Ishikawa (cell line): ENCODE data around the gene NPC1L1.

ENCODE experiments used
- CEBPB ChIP-seq: IDR thresholded peaks from 2 replicates; pipeline ENCODE4 v1.6.1; 2012
- CREB1 ChIP-seq: IDR thresholded peaks from 2 replicates; pipeline ENCODE4 v1.6.1; 2012; ENCODE audit warnings: low read depth
- EGR1 ChIP-seq: IDR thresholded peaks from 2 replicates; pipeline ENCODE4 v1.6.1; 2012
- EP300 ChIP-seq: IDR thresholded peaks from 2 replicates; pipeline ENCODE4 v1.6.1; 2012; ENCODE audit warnings: borderline replicate concordance
- FOXM1 ChIP-seq: IDR thresholded peaks from 2 replicates; pipeline ENCODE4 v1.6.1; 2012; ENCODE audit warnings: low read depth, borderline replicate concordance
- NFIC ChIP-seq: IDR thresholded peaks from 2 replicates; pipeline ENCODE4 v1.6.1; 2012
- RAD21 ChIP-seq: IDR thresholded peaks from 2 replicates; pipeline ENCODE4 v1.6.1; 2012; ENCODE audit warnings: low read depth
- TAF1 ChIP-seq: IDR thresholded peaks from 2 replicates; pipeline ENCODE4 v1.6.1; 2012; ENCODE audit warnings: low read depth, mild to moderate bottlenecking
- TCF12 ChIP-seq: IDR thresholded peaks from 2 replicates; pipeline ENCODE4 v1.6.1; 2012; ENCODE audit warnings: low read depth
- TEAD4 ChIP-seq: IDR thresholded peaks from 2 replicates; pipeline ENCODE4 v1.6.1; 2012
- YY1 ChIP-seq: IDR thresholded peaks from 2 replicates; pipeline ENCODE4 v1.6.1; 2012; ENCODE audit warnings: low read depth
- ZBTB7A ChIP-seq: IDR thresholded peaks from 2 replicates; pipeline ENCODE4 v1.6.1; 2012; ENCODE audit warnings: low read depth
- TF ChIP-seq, protein P1 (sequence below): IDR thresholded peaks from 2 replicates; pipeline ENCODE4 v1.6.1; 2012
- TF ChIP-seq, protein P2 (sequence below): IDR thresholded peaks from 2 replicates; pipeline ENCODE4 v1.6.1; 2012
- TF ChIP-seq, protein P3 (sequence below): IDR thresholded peaks from 2 replicates; pipeline ENCODE4 v1.6.1; 2012; ENCODE audit warnings: low read depth, mild to moderate bottlenecking

Gene NPC1L1

DNA sequence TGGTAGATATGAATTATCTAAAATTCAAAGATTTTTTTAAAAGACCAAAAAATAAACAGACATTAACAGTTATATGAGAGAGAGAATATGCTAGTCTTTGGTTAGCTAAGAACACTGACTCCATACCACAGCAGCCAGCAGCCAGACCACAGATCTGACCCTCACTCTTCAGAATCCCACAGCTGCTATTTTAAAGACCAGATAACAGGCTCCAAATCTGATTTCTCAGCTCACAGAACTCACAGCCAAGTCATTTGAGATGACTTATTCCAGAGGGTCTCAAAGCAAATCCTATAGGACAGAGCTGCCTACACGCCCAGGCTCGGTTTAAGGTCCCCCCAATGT is 71.0 kb downstream of the NPC1L1 start:
- TF ChIP-seq, protein P1, sequence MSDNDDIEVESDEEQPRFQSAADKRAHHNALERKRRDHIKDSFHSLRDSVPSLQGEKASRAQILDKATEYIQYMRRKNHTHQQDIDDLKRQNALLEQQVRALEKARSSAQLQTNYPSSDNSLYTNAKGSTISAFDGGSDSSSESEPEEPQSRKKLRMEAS = no peak
- TF ChIP-seq, protein P2, sequence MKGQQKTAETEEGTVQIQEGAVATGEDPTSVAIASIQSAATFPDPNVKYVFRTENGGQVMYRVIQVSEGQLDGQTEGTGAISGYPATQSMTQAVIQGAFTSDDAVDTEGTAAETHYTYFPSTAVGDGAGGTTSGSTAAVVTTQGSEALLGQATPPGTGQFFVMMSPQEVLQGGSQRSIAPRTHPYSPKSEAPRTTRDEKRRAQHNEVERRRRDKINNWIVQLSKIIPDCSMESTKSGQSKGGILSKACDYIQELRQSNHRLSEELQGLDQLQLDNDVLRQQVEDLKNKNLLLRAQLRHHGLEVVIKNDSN = no peak
- TF ChIP-seq EP300 (no peak), EGR1 (no peak), NFIC (no peak), ZBTB7A (no peak), RAD21 (no peak), CREB1 (no peak), TAF1 (no peak), TEAD4 (no peak)

DNA sequence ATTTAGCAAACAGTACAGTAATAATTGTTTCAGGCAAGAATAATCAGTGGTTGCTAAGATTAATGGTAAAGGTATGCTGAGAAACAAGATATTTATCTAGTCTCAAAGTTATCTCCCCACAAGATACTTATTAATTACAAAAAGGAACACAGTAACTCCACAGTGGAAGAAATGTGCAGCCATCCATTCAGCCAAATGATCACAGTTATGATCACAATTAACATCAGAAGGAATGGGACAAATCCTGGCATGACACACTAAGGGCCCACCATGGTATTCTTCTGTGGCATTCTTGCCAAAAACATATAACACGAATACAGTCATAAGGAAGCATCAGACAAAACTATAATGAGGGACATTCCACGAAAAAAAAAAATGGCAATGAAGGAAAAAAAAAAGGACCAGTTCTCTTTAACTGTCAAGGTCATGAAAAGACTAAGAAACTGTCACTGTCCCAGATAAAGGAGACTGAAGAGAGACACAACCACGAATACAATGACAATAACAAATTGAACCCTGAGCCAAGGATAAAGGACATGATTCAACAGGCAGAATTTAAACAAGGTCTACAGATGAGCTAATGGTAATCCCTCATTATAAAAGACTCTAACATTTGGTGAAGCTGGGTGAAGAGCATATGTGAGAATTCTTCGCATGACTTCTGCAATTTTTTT is 71.5 kb downstream of the NPC1L1 start:
- TF ChIP-seq EGR1 (no peak), NFIC (no peak), EP300 (no peak), FOXM1 (no peak), TAF1 (no peak), TCF12 (no peak), TEAD4 (no peak)
- TF ChIP-seq, protein P3, sequence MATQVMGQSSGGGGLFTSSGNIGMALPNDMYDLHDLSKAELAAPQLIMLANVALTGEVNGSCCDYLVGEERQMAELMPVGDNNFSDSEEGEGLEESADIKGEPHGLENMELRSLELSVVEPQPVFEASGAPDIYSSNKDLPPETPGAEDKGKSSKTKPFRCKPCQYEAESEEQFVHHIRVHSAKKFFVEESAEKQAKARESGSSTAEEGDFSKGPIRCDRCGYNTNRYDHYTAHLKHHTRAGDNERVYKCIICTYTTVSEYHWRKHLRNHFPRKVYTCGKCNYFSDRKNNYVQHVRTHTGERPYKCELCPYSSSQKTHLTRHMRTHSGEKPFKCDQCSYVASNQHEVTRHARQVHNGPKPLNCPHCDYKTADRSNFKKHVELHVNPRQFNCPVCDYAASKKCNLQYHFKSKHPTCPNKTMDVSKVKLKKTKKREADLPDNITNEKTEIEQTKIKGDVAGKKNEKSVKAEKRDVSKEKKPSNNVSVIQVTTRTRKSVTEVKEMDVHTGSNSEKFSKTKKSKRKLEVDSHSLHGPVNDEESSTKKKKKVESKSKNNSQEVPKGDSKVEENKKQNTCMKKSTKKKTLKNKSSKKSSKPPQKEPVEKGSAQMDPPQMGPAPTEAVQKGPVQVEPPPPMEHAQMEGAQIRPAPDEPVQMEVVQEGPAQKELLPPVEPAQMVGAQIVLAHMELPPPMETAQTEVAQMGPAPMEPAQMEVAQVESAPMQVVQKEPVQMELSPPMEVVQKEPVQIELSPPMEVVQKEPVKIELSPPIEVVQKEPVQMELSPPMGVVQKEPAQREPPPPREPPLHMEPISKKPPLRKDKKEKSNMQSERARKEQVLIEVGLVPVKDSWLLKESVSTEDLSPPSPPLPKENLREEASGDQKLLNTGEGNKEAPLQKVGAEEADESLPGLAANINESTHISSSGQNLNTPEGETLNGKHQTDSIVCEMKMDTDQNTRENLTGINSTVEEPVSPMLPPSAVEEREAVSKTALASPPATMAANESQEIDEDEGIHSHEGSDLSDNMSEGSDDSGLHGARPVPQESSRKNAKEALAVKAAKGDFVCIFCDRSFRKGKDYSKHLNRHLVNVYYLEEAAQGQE = no peak
- TF ChIP-seq, protein P1 = no peak
- TF ChIP-seq, protein P2 = no peak

DNA sequence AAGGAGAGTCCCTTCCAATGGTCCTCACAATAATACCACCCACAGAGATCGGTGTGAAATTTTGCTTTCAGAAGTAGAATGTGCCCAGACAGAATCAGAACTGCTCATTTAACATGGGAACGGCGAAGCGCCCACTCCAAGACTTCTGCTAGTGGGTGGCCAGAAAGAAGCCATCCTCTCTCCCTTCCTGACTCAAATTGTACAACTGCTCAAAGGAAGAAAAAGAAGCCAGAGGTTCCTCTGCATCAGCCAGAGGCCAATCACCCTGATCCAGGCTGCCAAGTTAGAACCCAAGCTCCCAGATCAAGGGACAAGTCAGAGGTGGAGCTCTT is 73.9 kb downstream of the NPC1L1 start:
- TF ChIP-seq, protein P3 = no peak
- no peak for TF ChIP-seq TEAD4
- no peak for TF ChIP-seq EP300
- TF ChIP-seq EGR1 = no peak

DNA sequence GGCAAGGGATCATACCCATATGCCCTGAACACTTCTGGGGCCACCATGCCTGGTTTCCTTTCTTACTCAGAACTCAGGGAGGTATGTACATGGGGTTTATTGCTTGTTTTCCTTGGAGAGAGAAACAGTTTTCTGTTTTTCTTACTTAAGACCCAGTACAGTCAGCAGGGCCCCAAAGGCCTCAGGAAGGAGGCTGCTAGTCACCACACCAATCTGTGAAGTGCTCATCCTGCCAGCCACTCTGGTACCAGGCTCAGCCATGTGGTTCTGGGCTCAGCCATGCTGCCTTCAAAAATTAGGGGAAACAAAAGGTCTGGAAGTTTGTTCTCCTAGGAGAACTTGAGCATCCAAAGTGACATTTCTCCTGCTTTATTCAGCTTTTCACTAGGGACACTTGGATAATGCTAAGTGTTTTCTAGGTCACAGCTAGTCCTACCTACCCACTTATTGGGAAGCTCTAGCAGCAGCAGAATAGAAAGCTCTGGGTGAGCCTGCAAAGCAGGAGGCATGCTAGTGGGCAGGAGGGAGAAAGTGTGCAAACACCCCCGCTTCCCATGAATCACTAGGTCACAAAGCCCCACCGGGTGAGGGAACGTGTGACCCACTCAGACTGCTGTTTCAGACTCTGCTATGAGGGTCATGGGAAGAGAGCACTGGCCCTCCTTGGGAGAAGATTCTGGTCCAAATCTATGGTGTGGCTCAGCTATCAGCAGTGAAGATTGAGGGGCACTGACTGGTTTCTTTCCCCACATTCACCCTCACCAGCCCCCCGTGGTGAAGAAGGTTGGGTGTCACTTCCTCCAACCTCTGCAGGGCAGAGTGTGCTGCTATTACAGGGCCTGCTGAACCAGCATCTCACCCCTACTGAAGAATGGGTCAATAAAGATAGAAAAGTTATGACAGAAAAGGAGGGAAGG is 74.6 kb downstream of the NPC1L1 start:
- no peak for TF ChIP-seq FOXM1
- TF ChIP-seq YY1 = no peak
- TF ChIP-seq TCF12 = no peak
- TF ChIP-seq NFIC = no peak
- no peak for TF ChIP-seq CREB1
- TF ChIP-seq TEAD4 = no peak

DNA sequence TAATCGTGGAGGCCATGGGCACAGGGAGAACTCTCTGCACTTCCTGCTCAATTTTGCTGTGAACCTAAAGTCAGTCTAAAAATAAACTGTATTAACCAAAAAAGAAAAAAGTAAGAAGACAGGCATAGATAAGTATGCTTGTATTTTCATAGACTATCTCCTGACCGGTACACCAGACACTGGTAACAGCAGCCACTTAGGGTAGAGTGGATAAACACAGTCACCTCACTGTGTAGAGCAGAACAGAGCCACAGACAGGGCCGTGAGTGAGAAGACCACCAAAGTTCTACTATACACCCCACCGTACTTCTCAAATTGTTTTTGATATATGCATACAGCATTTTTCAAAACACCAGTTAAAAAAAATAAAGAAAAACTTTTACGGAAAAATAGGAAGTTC is 75.6 kb downstream of the NPC1L1 start:
- TF ChIP-seq EP300 (no peak), ZBTB7A (no peak), TAF1 (no peak), YY1 (no peak), NFIC (no peak), EGR1 (no peak), TEAD4 (no peak), CREB1 (no peak), TCF12 (no peak), CEBPB (no peak), FOXM1 (no peak), RAD21 (no peak)
- TF ChIP-seq, protein P1 = no peak
- TF ChIP-seq, protein P2 = no peak
- TF ChIP-seq, protein P3 = no peak
